UCSD-AML1 (cell line): ENCODE data around the gene INTS1.

Experiments used
- DNase-seq: peaks from one replicate; lab custom pipeline; 2025; ENCODE audit not compliant: unreplicated experiment; lab: John Stamatoyannopoulos, UW

The INTS1 gene

DNA sequence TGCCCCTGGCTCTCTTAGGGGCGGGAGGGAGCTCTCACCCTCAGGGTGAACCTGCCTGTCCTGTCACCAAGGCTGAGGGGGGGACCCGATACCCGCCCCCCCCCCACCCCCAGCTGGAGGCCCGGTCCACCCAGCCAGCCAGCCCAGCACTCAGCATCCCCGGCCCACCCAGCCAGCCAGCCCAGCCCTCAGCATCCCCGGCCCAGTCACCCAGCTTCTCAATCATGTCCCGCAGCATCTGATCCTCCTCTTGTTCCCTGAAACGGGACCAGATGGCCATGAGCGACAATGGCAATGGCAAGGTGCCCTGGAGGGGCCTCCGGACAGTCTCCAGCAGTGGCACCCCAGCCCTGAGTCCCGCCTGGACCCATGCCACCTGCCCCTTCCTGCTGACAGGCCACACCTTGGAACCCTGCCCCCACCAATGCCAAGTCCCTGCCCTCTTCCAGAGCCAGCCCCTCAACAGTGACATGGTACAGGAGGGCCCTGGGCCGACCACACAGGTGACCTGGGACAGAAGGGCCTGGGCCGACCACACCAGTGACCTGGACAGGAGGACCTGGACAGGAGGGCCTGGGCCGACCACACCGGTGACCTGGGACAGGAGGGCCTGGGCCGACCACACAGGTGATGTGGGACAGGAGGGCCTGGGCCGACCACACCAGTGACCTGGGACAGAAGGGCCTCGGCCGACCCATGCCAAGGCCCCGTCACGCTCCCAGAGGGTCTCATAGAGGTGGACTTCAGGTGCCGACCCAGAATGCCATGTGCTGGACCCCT, 69.1 kb downstream of the INTS1 start:
- no peak for DNase-seq

- no peak for DNase-seq
Measured at GRCh38 chr7:1434165-1434718, 69.9 kb downstream of the INTS1 start.

- DNase-seq: no peak
Measured at GRCh38 chr7:1433128-1433920, 70.9 kb downstream of the INTS1 start.

GRCh38 chr7:1432411-1433082, 71.6 kb downstream of the INTS1 start:
- peak; percentile 41 for DNase-seq

DNA sequence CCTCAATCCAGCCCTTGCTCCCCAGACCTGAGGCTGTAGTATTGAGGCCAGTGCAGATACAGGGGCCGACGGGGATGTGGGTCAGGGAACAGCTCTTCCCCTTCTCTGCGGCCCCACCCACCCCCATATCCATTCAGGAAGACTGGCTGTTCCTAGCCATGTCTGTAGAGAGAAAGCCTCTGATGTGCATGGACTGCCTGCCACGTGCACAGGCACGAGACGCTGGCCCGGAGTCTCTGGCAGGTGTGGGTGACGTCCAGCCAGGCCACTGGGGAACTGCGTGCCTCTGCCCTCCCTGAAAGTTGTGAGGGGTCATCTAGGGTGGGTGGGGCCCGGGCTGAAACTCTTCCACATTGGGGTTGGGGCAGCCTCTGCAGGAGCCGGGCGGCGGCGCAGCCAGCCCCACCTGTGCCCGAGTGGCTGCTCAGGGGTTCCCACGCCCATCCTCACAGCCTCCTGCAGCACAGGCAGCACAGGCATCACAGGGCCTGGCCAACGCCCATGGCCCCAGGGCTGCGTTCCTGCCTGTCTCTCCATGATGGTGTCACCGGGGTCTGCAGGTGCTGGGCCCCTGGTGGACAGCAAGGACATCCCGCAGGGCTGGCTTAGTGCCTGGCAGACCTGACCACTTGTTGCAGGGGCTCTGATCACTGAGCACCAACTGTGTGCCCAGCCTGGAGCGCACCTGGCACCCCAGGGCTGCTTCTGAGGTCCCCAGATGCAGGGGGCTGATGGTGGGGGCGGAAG, 72.4 kb downstream of the INTS1 start:
- no peak for DNase-seq

- DNase-seq: no peak
Measured at GRCh38 chr7:1431226-1431625, 73.0 kb downstream of the INTS1 start.

- DNase-seq: no peak
Measured at GRCh38 chr7:1430056-1430845, 73.9 kb downstream of the INTS1 start.

DNA sequence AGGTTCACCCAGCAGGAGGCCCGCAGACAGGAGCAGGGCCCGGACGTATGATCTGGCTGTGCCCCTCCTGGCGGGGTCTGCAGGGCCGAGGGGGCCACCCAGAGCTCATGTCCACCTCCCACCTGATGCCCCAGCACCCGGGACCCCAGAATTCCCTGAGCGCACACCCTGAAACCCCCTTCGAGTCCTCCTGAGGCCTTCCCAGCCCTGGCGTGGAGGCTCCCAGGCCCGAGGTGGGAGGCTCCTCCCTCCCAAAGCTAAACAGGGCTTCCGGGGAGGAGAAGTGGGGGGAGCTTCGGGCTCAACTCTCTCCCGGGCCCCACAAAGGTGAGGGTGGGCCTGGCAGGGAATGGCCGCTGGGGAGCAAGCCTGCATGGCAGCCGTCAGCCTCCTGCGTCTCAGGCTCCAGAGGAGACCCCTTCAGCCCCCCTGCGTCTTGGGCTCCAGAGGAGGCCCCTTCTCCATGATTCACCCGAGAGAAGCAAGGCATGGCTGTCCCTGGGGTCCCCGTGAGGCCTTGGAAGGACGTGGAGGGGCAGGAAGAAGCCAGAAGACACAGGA, 75.2 kb downstream of the INTS1 start:
- DNase-seq: no peak

DNA sequence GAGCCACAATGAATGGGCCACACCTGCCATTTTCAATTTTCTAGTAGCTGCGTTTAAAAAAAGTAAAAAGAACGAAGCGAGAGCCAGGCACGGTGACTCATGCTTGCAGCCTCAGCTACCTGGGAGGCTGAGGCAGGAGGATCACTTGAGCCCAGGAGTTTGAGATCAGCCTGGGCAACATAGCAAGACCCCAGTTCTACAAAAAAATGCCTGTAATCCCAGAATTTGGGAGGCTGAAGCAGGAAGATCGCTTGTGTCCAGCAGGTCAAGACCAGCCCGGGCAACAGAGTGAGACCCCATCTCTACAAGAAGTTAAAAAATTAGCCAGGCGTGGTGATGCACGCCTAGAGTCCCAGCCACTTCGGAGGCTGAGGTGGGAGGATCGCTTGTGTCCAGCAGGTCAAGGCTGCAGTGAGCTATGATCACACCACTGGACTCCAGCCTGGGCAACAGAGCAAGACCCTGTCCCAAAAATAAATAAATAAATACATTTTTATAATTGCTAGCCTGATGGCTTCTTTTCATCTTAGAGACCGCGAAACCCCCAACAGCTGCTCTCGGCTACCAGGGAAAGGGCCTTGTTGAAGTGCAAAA, 77.0 kb downstream of the INTS1 start:
- no peak for DNase-seq

- no peak for DNase-seq
Measured at GRCh38 chr7:1426474-1426873, 77.7 kb downstream of the INTS1 start.

DNA sequence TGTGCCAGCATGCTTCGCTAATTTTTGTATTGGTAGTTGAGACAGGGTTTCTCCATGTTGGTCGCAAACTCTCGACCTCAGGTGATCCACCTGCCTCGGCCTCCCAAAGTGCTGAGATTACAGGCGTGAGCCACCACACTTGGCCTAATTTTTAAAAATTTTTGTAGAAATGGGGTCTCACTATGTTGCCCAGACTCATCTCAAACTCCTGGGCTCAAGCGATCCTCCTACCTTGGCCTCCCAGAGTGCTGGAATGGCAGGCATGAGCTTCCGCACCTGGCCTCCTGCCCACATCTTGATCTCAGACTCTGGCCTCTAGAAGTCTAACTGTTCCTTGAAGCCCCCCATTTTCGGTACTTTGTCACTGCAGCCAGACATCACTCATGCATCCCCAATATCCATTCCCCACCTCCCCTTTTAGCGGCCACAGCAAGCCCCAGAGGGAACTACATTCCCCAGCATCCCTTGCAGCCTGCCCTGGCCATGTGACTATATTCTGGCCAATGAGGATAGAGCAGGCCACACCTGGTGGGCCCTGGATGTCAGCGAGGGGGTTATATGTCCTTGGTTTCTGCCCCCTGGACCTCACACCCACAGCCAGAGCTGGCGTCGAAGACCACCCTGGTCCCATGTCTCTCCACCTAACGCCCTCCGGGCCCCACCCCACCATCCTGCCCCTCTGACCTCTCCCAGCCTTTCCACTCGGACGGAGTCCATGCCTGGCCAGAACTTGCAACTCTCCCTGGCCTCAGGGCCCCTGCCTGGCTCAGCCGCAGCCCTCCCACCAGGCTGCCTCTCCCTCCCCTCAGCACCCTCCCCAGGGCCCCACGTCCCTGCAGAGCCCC, 78.7 kb downstream of the INTS1 start:
- DNase-seq: no peak

DNA sequence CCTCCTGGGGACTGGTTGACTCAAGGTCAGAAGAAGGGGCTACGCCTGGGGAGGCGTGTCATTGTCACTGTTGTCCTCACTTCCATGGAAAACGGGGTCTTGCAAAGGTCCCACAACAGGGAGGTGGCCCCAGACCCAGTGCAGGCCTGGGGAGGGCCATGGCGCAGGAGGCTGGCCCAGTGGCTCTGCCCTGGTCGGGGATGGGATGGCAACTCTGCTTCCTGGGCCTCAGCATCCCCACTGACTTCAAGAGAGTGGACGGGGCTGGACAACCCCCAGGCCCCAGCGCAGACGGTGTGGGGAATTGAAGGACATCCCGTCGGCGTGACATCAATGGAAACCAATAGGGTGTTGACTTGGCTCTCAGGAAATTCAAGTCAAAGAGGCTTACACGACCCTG, 80.1 kb downstream of the INTS1 start:
- no peak for DNase-seq

DNA sequence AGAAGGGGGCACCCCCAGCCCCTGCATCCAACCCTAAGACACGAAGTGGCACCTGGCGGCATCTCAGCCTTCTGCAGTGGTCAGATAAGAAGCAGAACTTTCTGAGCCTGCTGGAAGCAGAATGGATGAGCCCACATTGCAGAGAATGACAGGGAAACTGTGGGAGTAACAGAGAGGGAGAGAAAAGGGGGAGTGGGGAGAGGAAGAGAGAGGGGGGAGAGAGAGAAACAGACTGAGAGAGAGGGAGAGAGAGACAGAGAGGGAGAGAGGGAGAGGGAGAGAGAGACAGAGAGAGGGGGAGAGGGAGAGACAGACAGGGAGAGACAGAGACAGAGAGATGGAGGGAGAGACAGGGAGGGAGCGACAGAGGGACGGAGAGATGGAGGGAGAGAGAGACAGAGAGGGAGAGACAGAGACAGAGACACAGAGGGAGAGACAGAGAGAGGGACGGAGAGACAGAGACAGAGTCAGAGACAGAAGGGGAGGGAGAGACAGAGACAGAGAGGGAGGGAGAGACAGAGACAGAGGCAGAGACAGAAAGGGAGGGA, 80.9 kb downstream of the INTS1 start:
- DNase-seq: no peak

DNA sequence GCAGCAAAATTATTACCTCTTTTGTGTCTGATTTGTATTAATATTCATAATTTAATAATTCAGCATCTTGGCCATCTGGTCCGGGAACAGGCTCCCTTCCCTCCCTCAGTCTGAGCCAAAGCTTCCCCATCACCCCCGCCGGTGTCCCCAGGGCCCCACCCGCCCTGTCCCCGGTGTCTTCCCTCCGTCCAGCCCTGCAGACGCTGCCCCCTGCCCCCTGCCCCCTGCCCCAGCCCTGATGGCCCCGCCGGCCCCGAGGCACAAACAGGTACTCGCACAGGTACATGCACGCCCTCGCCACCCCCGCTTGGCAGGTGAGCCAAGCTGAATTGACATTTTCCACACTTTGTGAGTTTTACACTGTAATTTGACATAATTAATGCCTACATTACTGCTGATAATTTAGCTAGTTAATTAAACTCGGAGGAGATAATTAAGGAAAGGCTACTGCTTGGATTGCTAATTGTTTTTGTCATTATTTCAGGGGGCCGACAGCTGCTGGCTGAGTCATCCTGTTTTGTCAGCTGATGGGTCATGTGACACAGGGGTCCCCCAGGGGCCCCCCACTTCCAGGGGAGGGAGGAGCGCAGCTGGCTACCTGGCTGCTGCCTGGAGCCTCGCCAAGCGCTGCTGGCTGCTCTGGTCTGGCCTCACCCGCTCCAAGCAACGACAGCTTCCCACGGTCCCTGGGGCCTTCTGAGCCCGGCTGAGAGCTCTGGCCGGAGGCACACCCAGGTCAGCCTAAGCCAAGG, 81.5 kb downstream of the INTS1 start:
- DNase-seq: no peak

DNA sequence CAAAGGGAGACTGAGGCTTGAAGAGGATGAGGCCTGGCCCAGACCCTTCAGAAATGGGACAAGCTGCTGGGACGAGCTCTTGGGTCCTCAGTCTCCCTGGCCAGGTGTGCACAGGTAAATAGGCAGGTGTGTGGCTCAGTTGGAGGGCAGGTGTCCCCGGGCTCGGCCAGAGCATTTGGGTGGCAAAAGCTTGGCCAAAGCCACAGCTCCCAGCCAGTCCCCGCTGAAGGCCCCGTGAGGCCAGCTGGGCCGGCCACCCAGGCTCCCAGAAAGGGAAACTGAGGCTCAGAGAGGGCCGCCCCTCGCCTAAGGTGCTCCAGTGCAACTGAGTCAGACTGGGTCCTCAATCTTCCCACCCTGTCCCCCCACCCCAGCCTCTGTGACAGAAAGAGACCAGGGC, 82.2 kb downstream of the INTS1 start:
- no peak for DNase-seq

GRCh38 chr7:1421020-1421790, 83.0 kb downstream of the INTS1 start:
- DNase-seq: no peak
